ENCODE data around the gene ZP3.
"Not testable (repeated sequence)": the region's sequence is repeated elsewhere in the genome, so short reads cannot be mapped to it uniquely, and the experiment has no call there.

ZP3 gene

GRCh38 chr7:76487969-76488368 is 63.2 kb downstream of the ZP3 start:
- not testable (repeated sequence) for FAIRE-seq

Measured in TTC549 (cell line).